HG03045 (cell line): Measurements from ENCODE around the gene SNX25.

Source experiments
- ATAC-seq: cut with Tn5 transposase; IDR thresholded peaks from one replicate; pipeline ENCODE4 v1.9.1; 2021; ENCODE audit warnings: mild to moderate bottlenecking, moderate library complexity; ENCODE audit not compliant: unreplicated experiment

SNX25 gene

GRCh38 chr4:185257694-185258093 is 48.3 kb downstream of the SNX25 start:
- no peak for ATAC-seq

- ATAC-seq, result peak; percentile 50
These were observed 49.3 kb downstream of the SNX25 start for GRCh38 chr4:185258741-185259140.

- ATAC-seq, result no peak
These were observed 50.3 kb downstream of the SNX25 start for GRCh38 chr4:185259719-185260118.

GRCh38 chr4:185261946-185262345 is 52.5 kb downstream of the SNX25 start:
- no peak for ATAC-seq

GRCh38 chr4:185263419-185263818 is 54.0 kb downstream of the SNX25 start:
- peak; percentile 49 for ATAC-seq

- peak; percentile 57 for ATAC-seq
These were observed 56.5 kb downstream of the SNX25 start for GRCh38 chr4:185265942-185266341.

GRCh38 chr4:185269286-185269685 is 59.9 kb downstream of the SNX25 start:
- ATAC-seq, result no peak

GRCh38 chr4:185270037-185270436 is 60.6 kb downstream of the SNX25 start:
- no peak for ATAC-seq

GRCh38 chr4:185270885-185271284 is 61.5 kb downstream of the SNX25 start:
- no peak for ATAC-seq

- no peak for ATAC-seq
These were observed 62.8 kb downstream of the SNX25 start for GRCh38 chr4:185272245-185272644.

- ATAC-seq, result no peak
These were observed 66.1 kb downstream of the SNX25 start for GRCh38 chr4:185275501-185275900.

- ATAC-seq, result no peak
These were observed 66.6 kb downstream of the SNX25 start for GRCh38 chr4:185276036-185276435.

GRCh38 chr4:185278716-185279115 is 69.3 kb downstream of the SNX25 start:
- ATAC-seq, result no peak

- no peak for ATAC-seq
These were observed 71.2 kb downstream of the SNX25 start for GRCh38 chr4:185280608-185281007.

GRCh38 chr4:185282968-185283367 is 73.6 kb downstream of the SNX25 start:
- no peak for ATAC-seq

GRCh38 chr4:185283723-185284122 is 74.3 kb downstream of the SNX25 start:
- ATAC-seq, result no peak

- ATAC-seq, result no peak
These were observed 76.4 kb downstream of the SNX25 start for GRCh38 chr4:185285632-185286393.

GRCh38 chr4:185286571-185286970 is 77.2 kb downstream of the SNX25 start:
- ATAC-seq, result no peak

GRCh38 chr4:185287031-185287430 is 77.6 kb downstream of the SNX25 start:
- ATAC-seq, result no peak

- ATAC-seq, result no peak
These were observed 80.7 kb downstream of the SNX25 start for GRCh38 chr4:185290018-185290607.

GRCh38 chr4:185290656-185291055 is 81.3 kb downstream of the SNX25 start:
- ATAC-seq, result no peak

GRCh38 chr4:185293202-185293601 is 83.8 kb downstream of the SNX25 start:
- ATAC-seq, result no peak
